ENCODE data around the gene PAM16.

PAM16 gene

DNA sequence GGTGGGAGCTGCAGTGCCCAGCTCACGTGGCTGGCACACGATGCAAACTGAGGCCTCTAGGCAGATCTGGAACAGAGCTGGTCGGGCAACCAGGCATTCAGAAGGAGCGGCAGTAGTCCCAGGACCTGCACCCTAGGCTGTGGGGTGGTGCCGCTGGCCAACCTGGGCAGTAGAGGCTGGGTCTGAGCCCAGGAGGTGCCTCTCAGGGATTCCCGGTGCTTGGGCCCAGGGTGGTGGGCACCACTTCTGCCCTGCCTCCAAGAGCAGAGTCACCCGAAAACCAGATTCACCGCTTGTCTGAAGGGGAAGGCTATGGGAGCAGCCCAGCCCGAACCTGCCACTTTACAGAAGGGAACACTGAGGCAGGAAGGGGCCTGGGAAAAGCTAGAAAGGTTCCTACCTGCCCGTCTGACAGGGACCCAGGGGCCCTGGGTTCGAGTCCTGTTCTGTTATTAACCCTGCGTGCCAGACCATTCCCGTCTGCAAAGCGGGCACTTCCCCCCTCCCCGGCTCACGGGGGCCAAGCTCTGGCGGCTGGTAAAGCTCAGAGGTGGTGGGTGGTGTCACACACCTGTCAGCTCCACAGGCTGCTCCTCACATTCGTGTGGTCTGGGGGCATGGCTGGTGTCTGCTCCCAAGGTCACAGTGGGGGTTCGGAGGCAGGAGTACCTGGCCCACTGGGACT, 18.4 kb downstream of the PAM16 start:
- no peak for DNase-seq

DNA sequence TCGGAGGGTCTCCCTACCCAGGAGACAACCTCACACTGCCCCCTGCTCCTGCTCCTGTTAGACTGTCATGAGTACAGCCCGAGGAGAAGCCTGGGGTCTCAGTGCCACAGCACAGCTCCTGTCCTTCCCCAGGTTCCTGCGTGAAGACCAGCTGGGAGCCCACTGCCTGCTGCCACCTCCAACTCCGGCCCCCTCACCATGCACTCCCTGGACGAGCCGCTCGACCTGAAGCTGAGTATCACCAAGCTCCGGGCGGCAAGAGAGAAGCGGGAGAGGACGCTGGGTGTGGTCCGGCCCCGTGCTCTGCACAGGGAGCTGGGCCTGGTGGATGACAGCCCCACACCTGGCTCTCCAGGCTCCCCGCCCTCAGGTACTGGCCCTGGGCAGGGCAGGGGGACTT, 19.0 kb downstream of the PAM16 start:
- no peak for DNase-seq

DNA sequence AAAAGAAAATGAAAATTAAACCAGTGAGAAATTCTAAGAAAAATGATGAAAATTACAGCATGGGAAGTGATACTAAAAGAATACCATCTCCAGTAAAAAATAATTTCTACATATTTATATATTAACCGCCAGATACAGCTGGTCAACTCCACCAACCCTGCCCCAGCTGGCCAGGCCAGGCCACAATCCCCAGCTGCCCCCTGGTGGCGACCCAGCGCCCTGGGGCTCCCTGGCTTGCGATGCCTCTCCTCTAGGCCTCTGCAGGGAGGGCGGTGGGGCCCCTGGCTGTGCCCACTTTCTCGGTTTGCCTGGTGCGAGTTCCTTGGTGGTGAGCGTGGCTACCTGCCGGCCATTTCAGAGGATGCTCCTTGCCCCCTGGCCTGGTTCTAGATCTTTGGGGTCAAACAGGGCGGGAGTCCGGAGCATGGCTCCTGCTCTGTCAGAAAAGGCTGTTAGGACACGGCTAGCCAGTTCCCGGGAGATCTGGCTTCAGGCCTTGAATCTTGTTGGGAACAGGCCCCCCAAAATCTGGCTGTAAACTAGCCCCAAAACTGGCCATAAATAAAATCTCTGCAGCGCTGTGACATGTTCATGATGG, 20.7 kb downstream of the PAM16 start:
- DNase-seq: no peak

DNA sequence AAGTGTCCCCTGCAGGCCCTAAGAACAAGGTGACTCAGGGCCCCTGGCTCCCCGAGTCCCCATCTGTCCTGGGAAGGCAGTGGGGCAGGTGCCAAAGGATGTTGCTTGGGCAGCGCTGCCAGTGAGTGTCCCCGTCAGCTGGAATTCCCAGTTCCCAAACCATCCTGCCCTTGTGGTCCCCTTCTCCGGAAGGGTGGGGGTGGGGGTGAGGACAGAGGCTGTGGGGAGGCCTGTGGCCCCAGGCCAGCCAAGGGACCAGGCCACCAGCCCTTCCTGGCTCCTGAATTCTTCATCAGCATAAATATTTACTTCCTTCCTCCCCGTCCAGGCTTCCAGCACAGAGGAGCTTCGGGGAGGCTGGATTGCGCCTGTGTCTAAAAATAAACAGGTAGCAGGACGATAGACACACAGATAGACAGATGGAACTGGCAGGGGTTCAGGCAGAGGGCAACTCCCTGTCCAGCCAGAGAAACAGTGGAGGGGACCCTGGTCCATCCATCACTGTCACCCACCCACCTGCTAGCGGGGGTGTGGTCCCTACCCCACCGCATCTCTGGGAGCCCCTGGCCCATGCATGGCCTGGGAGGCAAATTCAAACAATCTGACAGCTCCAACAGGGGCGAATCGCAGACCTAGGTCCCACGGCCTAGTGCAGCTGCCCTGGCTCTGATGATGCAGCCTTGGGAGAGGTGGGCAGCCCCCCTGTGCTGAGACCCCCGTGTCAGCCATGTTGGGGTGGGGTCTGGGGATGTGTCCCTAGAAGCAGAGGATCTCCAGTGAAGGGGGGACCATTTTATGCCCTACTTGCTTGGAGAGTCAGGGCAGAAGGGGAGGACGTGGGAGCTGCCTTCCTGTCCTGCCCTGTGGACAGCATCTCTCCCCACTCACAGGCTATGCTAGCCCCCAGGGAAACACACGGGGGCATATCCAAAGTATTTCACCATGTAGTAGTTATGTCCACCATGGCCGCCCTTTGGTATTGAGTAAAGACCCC, 22.0 kb downstream of the PAM16 start:
- DNase-seq: no peak

DNA sequence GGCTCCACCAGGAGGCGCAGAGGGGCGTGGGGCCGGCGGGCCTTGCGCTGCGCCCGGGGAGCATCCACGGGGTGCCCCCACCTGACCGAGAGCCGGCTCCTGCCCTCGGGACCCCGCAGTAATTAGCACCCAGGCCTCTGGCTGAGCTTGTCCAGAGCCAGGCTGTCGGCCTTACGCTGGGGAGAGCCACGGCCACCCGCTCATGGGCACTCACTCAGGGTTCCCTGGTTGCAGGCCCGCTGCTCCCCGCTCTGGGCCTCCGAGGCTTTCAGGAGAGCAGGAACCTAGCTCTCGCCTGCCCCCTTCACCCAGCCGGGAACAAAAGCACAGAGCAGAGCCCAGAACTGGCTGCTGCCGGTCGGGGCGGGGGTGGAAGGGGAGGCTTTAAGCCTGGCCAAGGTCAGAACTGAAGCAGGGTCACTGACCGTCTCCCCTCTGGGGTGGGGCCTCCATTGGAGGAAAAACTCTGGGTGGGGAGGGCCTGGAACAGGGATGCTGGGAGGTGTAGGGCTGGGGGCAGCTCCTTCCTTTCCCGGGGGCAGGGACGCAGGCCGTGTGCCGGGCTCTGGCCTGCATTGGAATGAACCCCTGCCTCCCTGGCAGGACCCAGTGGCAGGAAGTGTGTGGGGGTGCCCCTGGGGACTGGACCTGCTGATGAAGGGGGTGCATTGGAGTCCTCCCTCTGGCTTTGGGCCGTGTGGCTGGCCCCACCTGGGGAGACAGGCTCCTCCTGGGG, 22.9 kb downstream of the PAM16 start:
- DNase-seq: peak; percentile 64

DNA sequence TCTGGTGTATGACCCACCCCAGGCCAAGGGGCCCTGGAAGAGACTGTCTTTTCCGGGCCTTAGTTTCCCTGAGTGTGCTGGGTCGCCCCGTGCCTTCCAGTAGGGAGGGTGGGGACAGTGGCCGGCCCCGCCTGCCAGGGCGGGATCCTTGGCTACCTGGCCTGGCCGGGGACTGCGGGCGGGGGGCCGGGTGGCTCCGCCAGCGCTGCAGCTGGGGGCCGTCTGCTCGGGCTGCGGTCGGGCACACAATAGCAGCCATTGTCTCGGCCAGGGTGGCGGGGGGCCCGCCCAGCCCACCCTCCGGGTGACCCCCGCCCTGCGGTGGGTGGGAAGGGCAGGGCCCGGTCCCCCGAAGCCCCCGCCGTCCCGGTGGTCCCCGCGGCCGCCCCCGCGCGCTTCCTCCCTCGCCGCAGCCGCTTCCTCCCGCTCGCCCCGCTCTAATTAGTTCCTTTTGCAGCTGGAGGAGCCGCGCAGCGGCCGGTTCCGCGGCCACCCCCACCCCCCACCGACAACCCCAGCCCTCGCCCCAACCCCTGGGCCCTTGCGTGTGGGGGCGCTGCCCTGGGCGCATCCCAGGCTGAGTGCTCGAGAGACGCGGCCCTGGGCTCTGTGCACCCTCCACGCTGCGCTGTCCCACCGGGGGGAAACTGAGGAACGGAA, 23.6 kb downstream of the PAM16 start:
- no peak for DNase-seq

DNA sequence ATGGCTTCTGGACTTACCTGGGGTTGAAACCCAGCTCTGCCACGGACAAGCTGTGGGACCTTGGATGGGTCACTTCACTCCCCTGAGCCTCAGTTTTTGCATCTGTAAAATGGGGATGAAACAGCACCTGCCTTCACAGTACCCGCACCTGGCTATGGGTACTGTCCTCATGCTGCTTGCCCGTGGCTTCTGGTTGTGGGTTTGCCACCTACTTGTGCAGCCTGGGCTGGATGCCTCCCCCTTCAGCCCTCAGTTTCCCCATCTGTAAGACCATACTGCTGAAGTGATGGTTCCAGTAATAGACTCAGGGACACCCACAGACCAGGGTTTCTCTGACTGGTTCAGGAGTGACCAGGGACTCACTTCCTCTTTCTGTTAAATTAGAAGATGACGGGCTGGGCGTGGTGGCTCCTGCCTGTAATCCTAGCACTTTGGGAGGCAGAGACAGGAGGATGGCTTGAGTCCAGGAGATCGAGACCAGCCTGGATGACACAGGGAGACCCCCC, 25.8 kb downstream of the PAM16 start:
- DNase-seq: no peak

DNA sequence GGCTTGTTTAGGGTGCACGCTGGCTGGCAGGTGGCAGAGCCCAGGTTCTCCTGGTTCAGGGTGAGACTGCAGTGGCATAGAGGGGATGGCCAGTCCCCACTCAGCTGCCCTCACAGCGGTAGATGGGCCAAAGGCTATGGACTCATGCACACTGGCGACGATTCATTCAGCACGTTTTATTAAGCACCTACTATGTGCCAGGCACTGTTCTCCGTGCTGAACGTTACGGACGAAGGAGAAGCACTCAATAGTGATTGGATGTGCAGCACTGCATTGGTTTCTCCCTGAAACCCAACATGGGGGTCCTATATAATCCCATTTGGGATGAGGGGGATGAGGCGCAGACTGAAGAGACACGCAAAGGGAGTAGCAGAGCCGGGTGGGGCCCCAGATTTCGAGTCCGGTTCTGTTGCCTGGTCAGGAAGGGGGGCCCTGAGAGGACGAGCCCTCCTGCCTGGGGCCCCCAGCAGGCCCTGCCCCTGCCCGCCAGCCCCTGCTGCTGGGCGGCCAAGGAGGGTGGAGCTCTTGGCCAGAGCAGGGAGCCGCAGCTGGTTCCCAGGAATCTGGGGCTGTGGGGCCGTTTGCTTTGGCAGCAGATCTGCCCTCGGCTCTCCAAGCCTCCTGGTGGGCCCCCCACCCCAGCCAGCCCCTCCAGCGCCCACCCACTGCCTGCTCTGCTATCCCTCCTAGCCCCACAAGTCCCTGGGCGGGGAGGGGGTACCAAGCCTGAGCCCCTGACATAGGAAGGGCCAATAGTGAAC, 26.4 kb downstream of the PAM16 start:
- DNase-seq: no peak

DNA sequence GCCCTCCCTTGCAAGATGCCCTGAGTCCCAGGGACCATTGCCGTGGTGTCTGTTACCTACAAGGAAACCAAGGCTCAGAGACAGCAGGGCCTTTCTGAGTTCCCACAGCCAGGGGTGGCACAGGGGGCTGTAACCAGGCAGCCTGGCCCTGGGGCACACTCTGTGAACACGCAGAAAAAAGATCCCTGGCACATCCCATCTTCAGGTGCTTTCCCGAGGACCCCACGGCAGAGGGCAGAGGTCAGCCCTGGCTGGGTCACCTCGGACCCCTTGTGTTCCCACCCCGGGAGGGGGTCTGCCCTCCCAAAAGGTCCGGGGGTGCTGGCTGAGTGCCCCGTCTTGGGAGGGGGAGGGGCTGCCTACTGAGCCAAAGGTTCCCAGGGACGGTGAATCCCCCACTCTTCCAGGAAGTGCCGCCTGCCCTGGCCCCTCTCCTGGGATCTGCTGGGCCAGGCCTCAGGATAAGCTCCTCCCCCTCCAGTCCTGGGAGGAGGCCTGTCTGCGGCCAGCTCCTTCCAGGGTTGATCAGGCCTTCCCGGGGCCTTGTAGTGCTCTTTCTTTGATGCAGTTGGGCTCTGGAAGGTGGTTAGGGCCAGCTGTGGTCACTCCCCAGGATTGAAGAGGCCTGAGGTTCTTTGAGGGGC, 27.2 kb downstream of the PAM16 start:
- no peak for DNase-seq

DNA sequence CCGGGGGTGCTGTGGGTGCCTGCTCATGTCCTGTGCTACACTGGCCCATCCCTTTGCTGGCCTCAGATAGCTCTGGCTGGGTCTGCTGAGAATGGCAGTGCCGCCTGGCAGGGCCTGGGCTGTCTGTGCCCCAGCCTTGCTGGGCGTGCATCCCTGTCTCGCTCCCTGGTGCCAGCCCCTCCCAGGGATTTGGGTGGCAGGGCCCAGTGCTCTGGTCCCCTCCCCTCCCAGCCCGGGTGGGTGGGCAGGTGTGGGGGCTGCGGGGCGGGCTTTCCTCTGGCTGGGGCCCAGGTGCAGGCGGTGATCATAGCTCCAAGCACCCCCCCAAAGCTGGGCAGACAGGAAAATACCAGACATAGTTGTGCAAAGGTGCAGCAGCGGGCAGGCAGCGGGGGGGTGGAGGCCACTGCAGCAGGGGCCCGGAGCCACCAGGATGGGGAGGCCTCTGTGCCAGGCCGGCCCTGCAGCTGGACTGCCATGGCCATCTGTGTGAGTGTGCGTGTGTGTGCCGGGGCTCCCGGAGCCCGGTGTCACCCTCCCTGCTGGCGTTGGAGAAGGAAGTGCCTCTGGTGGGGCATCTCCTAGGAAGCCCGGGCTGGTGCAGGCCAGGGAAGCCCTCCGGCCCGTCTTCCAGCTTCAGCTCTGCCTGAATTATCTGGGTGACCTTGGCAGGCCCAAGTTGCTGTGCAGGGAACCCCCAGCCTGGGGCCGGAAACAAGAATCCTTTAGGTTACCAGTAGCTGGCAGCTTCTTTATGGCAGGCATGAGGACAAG, 27.9 kb downstream of the PAM16 start:
- DNase-seq: no peak

DNA sequence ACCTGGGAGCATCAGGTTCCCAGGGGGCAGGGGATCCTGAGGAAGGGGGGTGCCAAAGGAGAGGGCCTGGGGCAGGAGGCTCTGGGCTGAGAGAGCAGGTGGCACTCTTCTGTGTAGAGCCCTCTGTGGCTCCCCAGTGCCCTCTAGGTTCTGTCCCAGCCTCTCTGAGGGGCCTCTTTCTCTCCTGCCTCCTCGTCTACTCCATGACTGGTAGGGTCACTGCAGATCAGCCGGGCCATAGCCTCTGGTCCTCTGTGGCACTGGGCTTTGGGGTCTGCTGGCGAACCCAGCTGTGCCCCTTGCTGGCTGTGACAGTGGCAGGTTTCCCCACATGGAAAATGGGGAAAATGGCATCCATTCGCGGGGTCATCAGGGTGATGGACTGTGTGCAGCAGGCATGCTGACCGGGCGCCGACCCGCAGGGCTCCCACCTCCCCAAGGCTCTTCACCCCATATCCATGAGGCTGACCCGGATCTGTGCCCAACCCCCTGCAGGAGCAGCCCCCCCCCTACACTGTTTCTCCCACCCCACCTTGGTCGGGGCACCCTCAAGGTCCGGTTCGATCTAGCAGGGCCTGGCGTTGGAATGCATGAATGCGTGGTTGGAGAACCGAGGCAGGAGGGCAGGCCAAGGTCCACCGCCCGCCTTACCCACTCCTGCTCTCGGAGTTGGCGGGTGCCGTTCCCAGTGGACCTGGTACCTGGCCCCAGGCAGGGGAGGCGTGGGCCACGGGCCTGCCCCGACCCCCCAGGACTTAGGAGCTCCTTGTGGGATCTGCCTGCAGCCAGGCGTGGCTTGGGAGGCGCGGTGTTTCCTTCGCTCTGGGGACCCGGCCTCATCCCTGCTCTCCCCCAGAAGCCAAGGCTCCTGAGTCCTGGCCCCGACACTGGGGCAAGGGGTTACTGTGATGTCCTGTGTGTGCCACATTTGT, 28.7 kb downstream of the PAM16 start:
- no peak for DNase-seq

DNA sequence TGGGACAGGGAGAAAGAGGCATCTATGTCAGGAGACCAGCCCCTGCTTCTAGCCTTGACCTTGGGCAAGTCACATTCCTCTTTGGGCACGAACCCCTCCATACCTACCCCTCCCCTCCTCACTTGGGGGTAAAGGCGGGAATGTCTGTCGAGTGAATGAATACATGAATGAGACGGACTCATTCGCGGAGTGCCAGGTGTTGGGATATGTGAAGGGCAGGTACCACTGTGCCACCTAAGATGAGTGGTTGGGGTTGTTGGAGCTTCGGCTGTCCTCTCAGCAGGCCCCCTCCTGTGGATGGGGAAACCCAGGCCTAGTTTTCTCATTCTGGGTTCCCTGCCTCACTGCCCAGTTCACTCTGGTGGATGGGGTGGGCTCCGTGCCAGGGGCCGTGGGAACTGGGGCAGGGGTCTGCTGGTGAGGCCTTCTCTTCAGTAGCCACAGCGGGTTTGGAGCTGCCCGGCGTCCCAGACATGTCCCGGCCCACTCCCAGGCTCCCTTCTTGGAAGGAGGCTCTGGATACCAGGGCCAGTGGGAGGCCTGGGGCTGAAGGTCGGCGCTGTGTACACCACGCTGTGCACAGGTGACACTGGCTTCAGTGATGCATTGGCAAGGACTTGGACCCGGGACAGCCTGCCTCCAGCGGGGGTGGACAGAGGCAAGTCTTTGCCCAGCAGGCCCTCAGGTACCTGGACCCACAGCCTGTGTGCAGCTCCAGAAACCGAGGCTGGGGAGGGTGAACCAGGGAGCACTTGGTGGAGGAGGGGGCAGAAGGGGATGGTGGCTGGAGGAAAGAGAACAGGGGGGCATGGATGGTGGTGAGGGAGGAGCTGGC, 29.6 kb downstream of the PAM16 start:
- DNase-seq: no peak

DNA sequence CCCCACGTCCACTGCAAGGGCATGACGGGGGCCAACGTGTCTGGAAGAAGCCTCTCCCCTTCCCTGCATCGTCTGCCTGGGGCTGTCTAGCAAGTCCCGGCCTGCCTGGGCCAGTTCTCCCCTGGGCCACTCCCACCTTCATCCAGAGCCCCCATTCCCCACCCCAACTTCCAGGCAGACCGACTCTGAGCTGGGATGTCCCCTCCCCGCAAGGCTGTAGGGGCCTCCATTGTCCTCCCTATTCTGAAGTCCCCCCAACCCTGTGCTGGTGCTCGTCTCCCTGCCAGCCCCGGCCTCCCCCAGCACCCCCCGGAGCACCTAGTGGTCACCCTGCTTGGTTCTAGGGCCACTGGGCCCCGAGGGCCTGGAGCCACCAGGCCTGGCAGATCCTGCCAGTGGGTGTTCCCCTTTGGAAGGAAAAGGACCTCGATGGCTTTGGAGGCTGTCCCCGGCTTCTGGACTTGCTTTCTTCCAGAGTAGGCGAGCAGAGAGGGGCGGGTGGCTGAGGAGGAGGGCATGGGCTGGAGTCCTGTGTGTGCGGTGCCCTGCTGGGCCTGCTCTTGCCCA, 30.5 kb downstream of the PAM16 start:
- no peak for DNase-seq

DNA sequence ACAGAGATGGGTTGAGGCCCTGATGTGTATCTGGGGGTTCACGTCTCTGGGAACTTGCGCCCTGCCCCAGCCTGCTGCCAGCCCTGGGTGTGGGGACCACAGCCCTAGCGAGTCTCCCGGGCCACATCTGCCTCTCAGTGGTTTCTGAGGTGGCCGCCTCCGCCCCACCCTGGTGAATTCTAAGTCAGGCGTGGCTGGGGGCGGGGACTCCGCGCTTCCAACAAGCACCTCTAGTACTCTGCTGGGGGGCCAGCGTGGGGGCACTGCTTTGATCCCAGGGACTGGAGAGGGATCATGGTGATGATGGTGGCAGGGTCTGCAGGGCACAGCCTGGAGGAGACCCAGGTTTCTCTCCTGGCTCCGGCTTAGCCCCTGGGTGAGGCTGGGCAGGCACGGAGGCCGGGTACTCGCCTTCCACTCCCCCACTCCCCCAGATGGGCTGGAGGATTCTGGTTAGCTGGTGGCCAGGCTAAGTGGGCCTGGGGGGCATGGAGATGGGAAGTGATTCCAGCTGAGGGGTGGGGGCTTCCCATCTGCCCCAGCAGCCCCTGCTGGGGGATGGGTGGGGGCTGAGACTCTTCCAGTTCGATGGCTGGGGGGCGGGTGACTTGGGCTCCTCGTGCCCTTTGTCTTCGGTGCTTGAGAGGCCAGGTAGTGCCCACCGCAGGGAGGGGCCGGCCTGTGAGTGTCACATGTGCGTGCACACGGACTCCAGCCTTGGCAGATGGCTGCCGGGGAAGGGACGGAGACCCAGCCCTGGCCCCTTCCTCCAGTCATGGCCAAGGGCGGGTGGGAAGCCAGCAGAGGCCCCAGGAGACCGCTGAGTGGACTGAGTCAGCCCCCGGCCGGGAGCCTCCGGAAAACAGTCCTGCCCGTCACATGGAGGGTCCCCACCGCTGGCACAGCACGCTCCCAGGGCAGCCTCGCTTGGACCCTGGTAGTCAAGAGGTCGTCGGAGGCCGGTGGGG, 31.4 kb downstream of the PAM16 start:
- DNase-seq: no peak

DNA sequence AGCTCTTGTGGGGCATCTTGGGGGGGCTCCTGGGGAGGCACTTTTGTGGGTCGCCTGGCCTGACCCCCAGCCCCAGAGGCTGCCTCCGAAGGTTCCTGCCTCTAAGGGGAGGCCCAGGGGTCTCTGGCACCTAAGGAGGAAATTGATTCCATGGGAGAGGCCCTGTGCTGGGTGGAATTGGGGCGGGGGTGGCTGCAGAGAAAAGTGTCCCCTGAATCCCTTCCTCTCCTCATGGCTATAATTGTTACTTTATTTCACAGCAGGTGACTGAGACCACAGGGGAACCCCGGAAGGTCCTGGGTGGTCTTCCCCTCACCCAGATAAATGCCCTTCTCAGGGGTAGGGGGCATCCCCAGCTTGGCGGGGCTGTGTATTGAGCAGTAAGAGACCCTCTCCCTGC, 32.2 kb downstream of the PAM16 start:
- no peak for DNase-seq

DNA sequence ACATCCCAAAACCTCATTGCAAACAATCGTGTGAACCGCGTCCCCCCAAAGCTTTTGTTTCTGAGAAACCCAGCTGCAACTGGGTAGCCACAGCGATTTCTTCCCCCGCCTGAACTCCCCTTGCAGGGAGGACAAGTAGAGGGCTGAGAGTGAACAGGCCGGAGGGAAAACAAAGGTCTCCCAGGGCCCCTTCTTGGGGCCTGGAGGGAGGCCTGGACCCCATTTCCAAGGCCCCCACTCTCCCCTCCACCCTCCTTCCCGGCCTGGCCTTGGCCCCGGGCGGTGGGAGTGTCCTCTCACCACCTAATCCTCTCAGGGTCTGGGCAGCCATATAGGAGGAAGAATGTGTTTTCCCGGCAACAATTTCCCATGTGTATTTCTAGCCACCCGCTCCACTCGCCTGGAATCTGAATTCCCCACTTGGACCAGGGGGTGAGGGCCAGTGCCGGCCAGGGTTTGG, 32.6 kb downstream of the PAM16 start:
- no peak for DNase-seq

Data from NCI-H2107 (cell line).